Body of pancreas (tissue), 4 donors: ENCODE results near the gene PLCXD3. TPM values are rescaled to one million over a fixed set of nuclear protein-coding genes. Genes with fewer than 3 reads are reported as not detected.
"Not testable (repeated sequence)": the region's sequence is repeated elsewhere in the genome, so short reads cannot be mapped to it uniquely, and the experiment has no call there.

Experiments used
- ATAC-seq: fragments of 150-250 bp; one replicate; pipeline ENCODE4 v1.9.1; 2016
- DNase-seq, 4 donors: peaks; one replicate each; pipeline ENCODE4 v3.0.0-alpha.2; 2019
- H3K27ac ChIP-seq, 4 donors: fragments of 200-600 bp; sonication (generic); 1 replicate in 3 of 4; 2 replicates in 1 of 4; pipeline versions ENCODE4 v1.5.1 to v1.6.1; 2016 to 2019; ENCODE audit warnings: mild to moderate bottlenecking in 1 of 4, mixed read lengths in 1 of 4, moderate library complexity in 1 of 4
- H3K27me3 ChIP-seq, 2 donors: fragments of 200-600 bp; sonication (generic); one replicate each; pipeline ENCODE4 v1.6.0; 2016; ENCODE audit warnings: mild to moderate bottlenecking in 1 of 2
- H3K36me3 ChIP-seq, 2 donors: fragments of 200-600 bp; sonication (generic); replicated peaks in 1 of 2; 2 replicates each; pipeline ENCODE4 v1.5.1; 2016; ENCODE audit warnings: low read depth in 2 of 2; ENCODE audit not compliant: insufficient read depth in 1 of 2
- H3K4me1 ChIP-seq: fragments of 200-600 bp; sonication (generic); one replicate; pipeline ENCODE4 v1.6.0; 2016
- H3K4me3 ChIP-seq, 2 donors: fragments of 200-600 bp; sonication (generic); 1 replicate in 1 of 2; 2 replicates in 1 of 2; pipeline ENCODE4 v1.5.1; 2016 to 2019
- H3K9me3 ChIP-seq, 3 donors: fragments of 200-600 bp; sonication (generic); 1 replicate in 2 of 3; 2 replicates in 1 of 3; pipeline ENCODE4 v1.5.1; 2016
- POLR2A ChIP-seq, 3 donors: fragments of 450-650 bp; IDR thresholded peaks; one replicate each; pipeline ENCODE4 v1.6.1; 2016; ENCODE audit warnings: antibody characterized with exemption in 3 of 3, mild to moderate bottlenecking in 2 of 3
- WGBS, 2 donors: methylation state at CpG; one replicate each; pipeline ENCODE4 v1.1.5; 2017; 5-methylcytosine and 5-hydroxymethylcytosine counted together
- intact Hi-C: fragments of 100-400 bp; cut with DNase I; formaldehyde crosslinking; loops from one replicate; pipeline ENCODE4 v1.15.1; 2023
- total RNA-seq, 2 donors: library from RNA; depleted of rRNA; stranded (reverse); fragments of >200 nt; gene quantifications; one replicate each; pipeline ENCODE4 v1.1.0, GENCODE V29; 2016
- TF ChIP-seq, protein P1 (sequence below), 7 experiments: fragments of 450-650 bp in 4 of 7; fragments of 200-600 bp in 3 of 7; sonication (generic) in 3 of 7; IDR thresholded peaks; one replicate each; pipeline ENCODE4 v1.5.1; 2016 to 2019; ENCODE audit warnings: antibody characterized with exemption in 7 of 7

Gene PLCXD3
- total RNA-seq, 2 donors from 2014 or later: 1.6 to 3.9 TPM

DNA sequence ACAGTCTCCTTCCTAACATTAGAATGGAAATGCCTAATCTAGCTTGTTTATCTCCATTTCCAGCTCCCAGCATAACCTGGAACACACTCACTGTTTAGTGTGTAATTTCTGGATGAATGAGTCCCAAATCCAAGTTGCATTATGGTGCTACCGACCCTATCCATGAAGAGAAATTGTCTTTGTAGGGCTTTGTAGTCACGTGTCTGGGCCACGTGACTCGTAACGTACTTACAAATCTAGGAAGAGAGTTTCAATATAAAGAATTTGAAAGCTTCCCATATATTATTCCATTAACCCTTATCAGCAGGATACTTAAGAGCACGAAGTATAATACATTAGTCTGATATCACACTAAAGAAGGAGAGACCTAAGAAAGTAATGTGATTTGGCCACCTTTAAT lies 28.2 kb downstream of the PLCXD3 start:
- H3K9me3 ChIP-seq: no peaks in the 10 kb centered on the region
- no peak overlapping the region for H3K27ac ChIP-seq
- no peaks in the 10 kb centered on the region for H3K4me1 ChIP-seq
- 81 to 92% methylated on average over 6 of the region's 6 CpGs for WGBS, 2 donors
- H3K27me3 ChIP-seq: no peaks in the 10 kb centered on the region
- H3K36me3 ChIP-seq: no peaks in the 10 kb centered on the region
- DNase-seq (no peak), ATAC-seq (no peak)
- TF ChIP-seq, protein P1, sequence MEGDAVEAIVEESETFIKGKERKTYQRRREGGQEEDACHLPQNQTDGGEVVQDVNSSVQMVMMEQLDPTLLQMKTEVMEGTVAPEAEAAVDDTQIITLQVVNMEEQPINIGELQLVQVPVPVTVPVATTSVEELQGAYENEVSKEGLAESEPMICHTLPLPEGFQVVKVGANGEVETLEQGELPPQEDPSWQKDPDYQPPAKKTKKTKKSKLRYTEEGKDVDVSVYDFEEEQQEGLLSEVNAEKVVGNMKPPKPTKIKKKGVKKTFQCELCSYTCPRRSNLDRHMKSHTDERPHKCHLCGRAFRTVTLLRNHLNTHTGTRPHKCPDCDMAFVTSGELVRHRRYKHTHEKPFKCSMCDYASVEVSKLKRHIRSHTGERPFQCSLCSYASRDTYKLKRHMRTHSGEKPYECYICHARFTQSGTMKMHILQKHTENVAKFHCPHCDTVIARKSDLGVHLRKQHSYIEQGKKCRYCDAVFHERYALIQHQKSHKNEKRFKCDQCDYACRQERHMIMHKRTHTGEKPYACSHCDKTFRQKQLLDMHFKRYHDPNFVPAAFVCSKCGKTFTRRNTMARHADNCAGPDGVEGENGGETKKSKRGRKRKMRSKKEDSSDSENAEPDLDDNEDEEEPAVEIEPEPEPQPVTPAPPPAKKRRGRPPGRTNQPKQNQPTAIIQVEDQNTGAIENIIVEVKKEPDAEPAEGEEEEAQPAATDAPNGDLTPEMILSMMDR (IDR thresholded peaks at IDR 0.05): no peak
- no peak for TF ChIP-seq POLR2A (IDR thresholded peaks at IDR 0.05)
- no peak overlapping the region for H3K4me3 ChIP-seq
- intact Hi-C loops: no loop called here

DNA sequence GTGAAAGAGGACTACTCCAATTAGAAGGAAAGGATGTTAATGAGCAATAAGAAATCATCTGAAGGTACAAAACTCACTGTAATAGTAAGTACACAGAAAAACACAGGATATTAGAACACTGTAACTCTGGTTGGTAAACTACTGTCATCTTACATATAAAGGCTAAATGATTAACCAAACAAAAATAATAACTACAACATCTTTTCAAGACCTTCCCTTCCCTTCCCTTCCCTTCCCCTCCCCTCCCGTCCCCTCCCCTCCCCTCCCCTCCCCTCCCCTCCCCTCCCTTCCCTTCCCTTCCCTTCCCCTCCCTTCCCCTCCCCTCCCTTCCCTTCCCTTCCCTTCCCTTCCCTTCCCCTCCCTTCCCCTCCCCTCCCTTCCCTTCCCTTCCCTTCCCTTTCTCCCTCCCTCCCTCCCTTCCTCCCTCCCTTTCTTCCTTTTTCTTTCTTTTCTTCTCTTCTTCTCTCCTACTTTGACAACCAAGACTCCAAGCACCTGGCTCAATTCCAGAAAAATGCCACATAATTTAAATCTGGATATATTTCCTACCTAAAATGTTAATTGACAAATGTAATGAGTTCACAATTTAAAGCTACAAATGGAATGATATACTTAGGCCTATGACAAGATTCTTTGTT lies 38.7 kb downstream of the PLCXD3 start:
- ATAC-seq, intact Hi-C loops, H3K27me3 ChIP-seq: not testable (repeated sequence)

DNA sequence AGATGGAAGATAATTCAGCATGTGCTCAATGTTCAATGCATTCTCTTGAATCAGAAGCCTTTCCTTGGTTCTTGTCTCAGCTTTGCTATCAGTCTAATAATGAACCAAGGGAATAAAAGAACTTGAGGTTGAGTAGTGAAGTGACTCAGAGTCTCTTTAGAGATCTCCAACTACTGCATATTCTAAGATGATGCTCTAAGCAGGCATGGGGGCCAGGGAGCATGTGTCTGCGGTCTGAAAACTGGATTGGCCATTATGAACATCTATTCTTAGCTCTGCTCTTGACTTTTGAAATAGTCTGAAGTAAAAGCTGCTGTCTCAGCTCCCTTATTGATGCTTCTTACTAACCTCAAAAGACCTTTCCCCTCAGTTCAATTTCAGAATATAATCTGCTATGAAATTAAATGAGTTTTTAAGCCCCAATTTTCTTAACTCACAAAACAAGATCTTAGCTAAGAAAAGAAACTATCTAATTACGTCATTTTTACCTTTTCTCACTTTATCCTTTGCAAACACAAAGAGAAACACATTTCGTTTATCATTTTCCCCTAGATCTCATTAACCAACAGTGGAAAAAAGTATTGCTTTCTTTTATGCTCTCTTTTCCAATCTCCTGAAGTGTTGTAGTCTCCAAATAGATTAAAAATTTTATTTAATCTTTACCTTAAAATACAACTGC lies 44.8 kb downstream of the PLCXD3 start:
- no peaks in the 10 kb centered on the region for H3K4me1 ChIP-seq
- DNase-seq: no peak
- no peak for TF ChIP-seq POLR2A (IDR thresholded peaks at IDR 0.05)
- TF ChIP-seq, protein P1 (IDR thresholded peaks at IDR 0.05): no peak
- ATAC-seq: no peak
- no peak overlapping the region for H3K4me3 ChIP-seq
- H3K27ac ChIP-seq: no peak overlapping the region
- intact Hi-C loops: no loop called here
- no peaks in the 10 kb centered on the region for H3K27me3 ChIP-seq
- no peaks in the 10 kb centered on the region for H3K36me3 ChIP-seq
- WGBS, 2 donors: 56 to 75% methylated on average over 3 of the region's 3 CpGs
- H3K9me3 ChIP-seq: no peaks in the 10 kb centered on the region

More for the DNA sequence above, 38.7 kb downstream of the PLCXD3 start:
- H3K9me3 ChIP-seq, H3K36me3 ChIP-seq, DNase-seq, H3K4me3 ChIP-seq, H3K27ac ChIP-seq, H3K4me1 ChIP-seq: not testable (repeated sequence)
- WGBS, 2 donors: no CpG with 5 or more reads among the region's 1 CpG

DNA sequence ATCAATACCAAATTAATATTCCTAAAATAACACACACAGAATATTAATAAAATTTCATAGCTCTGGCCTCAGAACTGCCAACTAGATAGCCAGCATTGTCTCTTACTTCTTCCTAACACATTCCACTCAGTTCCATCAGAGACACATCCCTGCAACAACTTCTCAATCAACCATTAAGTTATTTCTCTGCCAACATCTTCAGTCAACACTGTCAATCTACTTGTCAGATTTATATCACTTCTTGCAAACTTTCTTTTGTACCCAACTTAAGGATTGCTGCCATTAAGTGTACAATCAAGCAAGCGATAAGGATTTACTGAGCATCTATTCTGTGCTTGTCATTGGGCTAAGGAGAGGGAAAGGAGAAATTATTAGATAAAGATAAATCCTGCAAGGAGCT lies 50.8 kb downstream of the PLCXD3 start:
- intact Hi-C loops: no loop called here
- ATAC-seq (no peak), DNase-seq (no peak)
- no peak for TF ChIP-seq POLR2A (IDR thresholded peaks at IDR 0.05)
- TF ChIP-seq, protein P1 (IDR thresholded peaks at IDR 0.05): no peak
- Histone ChIP-seq H3K4me3 (no peak overlapping the region), H3K4me1 (peaks cover 7% of the 10 kb centered on the region), H3K27me3 (no peaks in the 10 kb centered on the region), H3K36me3 (no peaks in the 10 kb centered on the region), H3K27ac (no peak overlapping the region), H3K9me3 (no peaks in the 10 kb centered on the region)
- WGBS, 2 donors: 89 to 95% methylated on average over 1 of the region's 1 CpG

DNA sequence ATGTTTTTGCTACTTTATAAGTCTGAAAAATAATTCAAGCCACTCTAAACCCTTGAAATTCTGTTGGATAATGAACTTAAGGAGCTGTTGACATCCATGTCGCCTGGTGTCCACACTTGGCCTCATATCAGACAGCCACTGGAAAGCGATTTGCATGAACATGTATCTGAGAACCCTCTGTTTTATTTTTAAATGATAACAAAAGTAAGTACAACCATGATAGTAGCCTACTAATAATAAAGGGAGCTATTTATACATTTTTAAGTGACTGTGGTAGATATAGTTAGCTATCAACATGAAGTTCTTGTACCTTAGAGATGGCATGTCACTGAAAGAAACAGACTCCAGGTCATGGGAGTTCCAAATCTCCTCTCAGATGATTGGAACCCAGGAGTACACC lies 53.3 kb downstream of the PLCXD3 start:
- TF ChIP-seq POLR2A (IDR thresholded peaks at IDR 0.05): no peak
- TF ChIP-seq, protein P1 (IDR thresholded peaks at IDR 0.05): no peak
- Histone ChIP-seq H3K9me3 (no peaks in the 10 kb centered on the region), H3K4me3 (no peak overlapping the region), H3K4me1 (peaks cover 19% of the 10 kb centered on the region), H3K27me3 (no peaks in the 10 kb centered on the region), H3K36me3 (no peaks in the 10 kb centered on the region), H3K27ac (no peak overlapping the region)
- DNase-seq (no peak), ATAC-seq (no peak)
- intact Hi-C loops: no loop called here
- 60 to 77% methylated on average over 2 of the region's 2 CpGs for WGBS, 2 donors
